ENCODE data around the gene TMEM35B.
"Not testable (repeated sequence)": the region's sequence is repeated elsewhere in the genome, so short reads cannot be mapped to it uniquely, and the experiment has no call there.

Gene TMEM35B

GRCh38 chr1:34950428-34950827 lies 34.7 kb downstream of the TMEM35B start:
- Mint-ChIP-seq H3K4me3 (no peak overlapping the region), H3K9me3 (peaks cover 0 to 7% of the 10 kb centered on the region in 2 donors), H3K4me1 (no peaks in the 10 kb centered on the region), H3K27me3 (no peaks in the 10 kb centered on the region), H3K27ac (no peak overlapping the region)
- DNase-seq (no peak), ATAC-seq (no peak)

- H3K27me3 Mint-ChIP-seq, ATAC-seq, H3K9me3 Mint-ChIP-seq, H3K27ac Mint-ChIP-seq, H3K4me1 Mint-ChIP-seq, H3K4me3 Mint-ChIP-seq, DNase-seq: not testable (repeated sequence)
Observed at GRCh38 chr1:34948739-34949138, 36.4 kb downstream of the TMEM35B start.

- H3K9me3 Mint-ChIP-seq, H3K4me1 Mint-ChIP-seq, H3K27me3 Mint-ChIP-seq: not testable (repeated sequence)
Observed at GRCh38 chr1:34947641-34948314, 37.4 kb downstream of the TMEM35B start.

GRCh38 chr1:34946211-34946610 lies 38.9 kb downstream of the TMEM35B start:
- no peak for DNase-seq

More at GRCh38 chr1:34947641-34948314, 37.4 kb downstream of the TMEM35B start:
- not testable (repeated sequence) for H3K27ac Mint-ChIP-seq, DNase-seq, ATAC-seq, H3K4me3 Mint-ChIP-seq

GRCh38 chr1:34941798-34942197 lies 43.3 kb downstream of the TMEM35B start:
- not testable (repeated sequence) for H3K27ac Mint-ChIP-seq, ATAC-seq, H3K4me1 Mint-ChIP-seq, H3K9me3 Mint-ChIP-seq, H3K4me3 Mint-ChIP-seq, DNase-seq
- peaks cover 21% of the 10 kb centered on the region for H3K27me3 Mint-ChIP-seq

More at GRCh38 chr1:34946211-34946610, 38.9 kb downstream of the TMEM35B start:
- H3K4me1 Mint-ChIP-seq = no peaks in the 10 kb centered on the region
- no peak overlapping the region for H3K27ac Mint-ChIP-seq
- no peak for ATAC-seq
- H3K9me3 Mint-ChIP-seq = no peaks in the 10 kb centered on the region
- no peak overlapping the region for H3K4me3 Mint-ChIP-seq
- H3K27me3 Mint-ChIP-seq = no peaks in the 10 kb centered on the region

Measured in stimulated activated naive CD8-positive, alpha-beta T cell treated with anti-CD3 and anti-CD28 coated beads, Interleukin-15, amount 100 ng/mL, for 72 hours (primary cell).